HG02798 (cell line): ENCODE measurements around the gene SNRPE.
"Not testable (repeated sequence)": the region's sequence is repeated elsewhere in the genome, so short reads cannot be mapped to it uniquely, and the experiment has no call there.

Experiments
- ATAC-seq: cut with Tn5 transposase; IDR thresholded peaks from one replicate; pipeline ENCODE4 v1.9.1; 2021; ENCODE audit warnings: mild to moderate bottlenecking; ENCODE audit not compliant: unreplicated experiment, poor library complexity

SNRPE gene

DNA sequence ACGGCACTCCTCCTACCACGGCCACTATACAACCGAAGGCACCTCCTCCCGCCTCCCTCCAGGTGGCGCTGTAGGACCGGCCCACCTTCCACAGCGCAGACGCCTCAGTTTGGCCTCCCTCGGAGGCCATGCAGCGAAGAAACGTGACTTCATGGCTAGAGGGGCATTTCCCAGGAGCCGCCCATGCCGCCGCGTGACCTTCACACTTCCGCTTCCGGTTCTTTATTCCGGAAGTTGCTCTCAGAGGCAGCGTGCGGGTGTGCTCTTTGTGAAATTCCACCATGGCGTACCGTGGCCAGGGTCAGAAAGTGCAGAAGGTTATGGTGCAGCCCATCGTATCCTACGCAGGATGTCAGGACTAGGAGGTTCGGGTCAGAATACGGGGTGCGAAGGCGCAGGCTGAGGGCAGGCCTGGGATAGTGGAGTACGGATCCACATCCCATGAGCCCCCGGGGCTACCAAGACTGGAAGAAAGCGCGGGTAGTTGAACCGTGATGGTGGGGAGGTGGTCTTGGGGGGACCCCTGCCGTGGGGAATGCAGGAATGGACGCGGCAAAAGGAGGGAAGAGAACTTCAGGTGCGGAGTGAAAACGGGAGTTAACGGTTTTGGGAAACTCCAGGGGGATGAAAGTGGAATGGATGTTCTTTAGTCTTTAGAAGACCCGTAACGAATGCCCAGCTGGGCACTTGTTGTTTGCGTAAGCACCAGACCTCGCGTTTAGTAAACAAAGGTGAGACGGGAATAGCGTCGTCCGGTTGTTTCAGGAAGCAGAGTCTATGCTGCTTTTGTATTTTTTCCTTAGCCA lies at the start of gene SNRPE:
Gene SNRPE (plus strand): TSS at position 221 of the 806 bp plus-strand sequence. CDS start 61 bp downstream, at position 282.
- ATAC-seq = peak; percentile 98

DNA sequence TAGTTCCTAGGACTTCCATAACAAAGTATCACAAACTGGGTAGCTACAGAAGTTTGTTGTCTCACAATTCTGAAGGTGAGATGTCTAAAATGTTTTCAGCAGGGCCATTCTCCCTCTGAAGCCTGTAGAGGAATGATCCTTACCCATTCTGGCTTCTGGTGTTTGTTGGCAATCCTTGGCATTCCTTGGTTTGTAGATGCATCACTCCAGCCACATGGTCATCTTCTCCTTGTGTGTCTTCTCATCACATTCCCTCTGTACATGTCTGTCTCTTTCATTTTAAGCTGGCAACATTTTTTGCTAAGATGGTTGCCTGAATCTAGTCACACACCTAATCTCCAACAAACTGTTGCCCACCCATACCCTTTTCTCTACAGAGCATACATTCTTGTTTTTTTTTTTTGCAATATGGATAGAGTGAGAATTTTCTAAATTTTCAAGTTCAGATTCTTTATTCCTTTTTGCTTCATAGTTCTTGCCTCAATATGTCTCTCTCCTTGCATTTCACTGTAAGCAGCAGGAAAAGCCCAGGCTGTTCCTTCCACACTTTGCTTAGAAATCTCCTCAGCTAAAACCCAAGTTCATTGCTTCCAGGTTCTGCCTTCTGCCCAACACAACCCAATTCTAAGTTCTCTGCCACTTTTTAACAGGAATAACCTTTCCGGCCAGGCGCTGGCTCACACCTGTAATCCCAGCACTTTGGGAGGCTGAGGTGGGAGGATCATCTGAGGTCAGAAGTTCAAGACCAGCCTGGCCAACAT lies 47.6 kb upstream of the SNRPE start:
- no peak for ATAC-seq

DNA sequence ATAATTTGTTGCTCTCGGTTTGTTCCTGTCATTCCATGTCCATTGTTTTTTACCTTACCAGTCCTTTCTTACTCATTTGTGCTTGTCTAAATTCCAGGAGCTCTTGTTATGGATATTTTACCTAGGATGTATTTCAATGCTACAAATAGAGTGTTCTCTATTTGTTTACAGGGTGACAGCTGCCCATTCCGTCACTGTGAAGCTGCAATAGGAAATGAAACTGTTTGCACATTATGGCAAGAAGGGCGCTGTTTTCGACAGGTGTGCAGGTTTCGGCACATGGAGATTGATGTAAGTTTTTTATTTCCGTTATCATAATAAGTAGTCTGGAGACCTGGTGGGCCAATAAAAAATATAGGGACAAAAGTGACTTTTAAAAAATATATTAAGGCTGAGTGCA lies 43.0 kb upstream of the SNRPE start:
- no peak for ATAC-seq

DNA sequence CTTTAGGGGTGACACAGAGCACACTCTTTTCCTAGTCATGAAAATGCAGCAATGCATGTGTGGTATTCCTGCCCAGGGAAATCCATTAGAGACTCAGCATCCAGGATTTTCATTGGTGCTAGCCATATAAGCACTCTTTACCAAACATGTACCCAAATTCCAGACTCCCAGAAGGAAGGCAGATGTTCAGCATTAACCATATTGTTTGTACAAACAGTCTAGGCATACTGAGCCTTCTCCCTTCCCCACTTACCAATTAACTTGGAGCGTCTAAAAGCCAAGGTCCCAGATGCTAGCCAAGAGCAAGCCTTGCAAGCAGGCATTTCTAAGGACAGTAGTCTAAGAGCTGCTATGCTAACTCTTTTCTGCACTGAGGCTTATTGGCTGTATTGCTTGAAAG lies 38.1 kb upstream of the SNRPE start:
- no peak for ATAC-seq

DNA sequence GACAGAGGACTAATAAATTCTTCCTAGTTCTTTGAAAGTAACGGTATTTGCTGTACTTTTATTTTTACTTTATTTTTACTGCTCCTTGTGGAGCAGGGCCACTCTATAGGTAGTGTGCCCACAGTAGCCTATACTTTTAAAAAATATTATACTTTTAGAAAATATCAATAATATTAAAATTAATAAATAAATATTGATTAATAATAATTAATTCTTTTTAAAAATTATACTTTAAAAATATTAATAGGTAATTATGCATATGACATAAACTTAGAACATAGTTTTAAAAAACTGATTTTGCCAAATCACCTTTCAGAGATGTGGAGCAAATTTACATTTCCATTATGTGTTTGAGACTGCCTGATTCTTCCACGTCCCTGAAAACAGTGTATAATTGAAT lies 35.2 kb upstream of the SNRPE start:
- ATAC-seq = no peak

DNA sequence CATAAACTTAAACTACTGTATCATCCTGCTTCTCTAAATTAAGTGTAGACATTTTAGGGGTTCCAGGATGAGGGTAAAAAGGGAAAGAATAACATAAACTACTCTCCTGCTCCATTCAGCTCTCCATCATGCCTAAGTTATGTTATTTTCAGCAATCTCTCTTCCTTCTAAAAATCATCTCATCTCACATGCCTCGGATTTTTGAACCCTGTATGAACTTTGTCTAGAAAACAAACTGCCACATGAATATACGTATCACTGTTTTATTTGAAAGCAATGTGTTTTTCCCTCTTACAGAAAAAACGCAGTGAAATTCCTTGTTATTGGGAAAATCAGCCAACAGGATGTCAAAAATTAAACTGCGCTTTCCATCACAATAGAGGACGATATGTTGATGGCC lies 33.4 kb upstream of the SNRPE start:
- ATAC-seq = no peak

DNA sequence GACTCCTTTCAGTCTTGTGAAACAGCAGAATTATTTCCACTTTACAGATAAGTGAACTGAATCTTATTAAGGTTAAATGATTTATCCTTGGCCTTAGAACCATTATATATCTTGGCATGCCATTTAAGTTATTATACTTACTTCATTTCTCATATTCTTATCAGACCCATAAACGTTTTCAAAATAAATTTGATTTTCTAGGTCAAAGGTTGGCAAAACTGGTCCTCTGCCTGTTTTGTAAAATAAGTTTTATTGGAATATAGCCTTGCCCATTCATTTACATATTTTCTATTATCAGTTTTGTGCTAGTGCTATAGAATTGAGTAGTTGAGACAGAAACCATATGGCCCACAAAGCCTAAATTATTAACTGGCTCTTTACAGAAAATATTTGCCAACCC lies 32.9 kb upstream of the SNRPE start:
- ATAC-seq = no peak

DNA sequence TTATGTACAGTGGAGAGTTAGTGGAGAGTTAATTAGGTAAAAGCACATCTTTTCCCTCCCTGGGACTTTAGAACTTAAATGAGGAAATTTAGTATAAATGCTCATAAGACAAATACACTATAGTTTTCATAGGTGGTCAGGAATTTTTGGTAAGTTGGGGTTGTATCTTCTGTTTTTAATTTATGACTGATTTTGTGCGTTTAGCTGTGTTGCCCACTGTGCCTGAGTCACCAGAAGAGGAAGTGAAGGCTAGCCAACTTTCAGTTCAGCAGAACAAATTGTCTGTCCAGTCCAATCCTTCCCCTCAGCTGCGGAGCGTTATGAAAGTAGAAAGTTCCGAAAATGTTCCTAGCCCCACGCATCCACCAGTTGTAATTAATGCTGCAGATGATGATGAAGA lies 32.2 kb upstream of the SNRPE start:
- ATAC-seq = not testable (repeated sequence)

DNA sequence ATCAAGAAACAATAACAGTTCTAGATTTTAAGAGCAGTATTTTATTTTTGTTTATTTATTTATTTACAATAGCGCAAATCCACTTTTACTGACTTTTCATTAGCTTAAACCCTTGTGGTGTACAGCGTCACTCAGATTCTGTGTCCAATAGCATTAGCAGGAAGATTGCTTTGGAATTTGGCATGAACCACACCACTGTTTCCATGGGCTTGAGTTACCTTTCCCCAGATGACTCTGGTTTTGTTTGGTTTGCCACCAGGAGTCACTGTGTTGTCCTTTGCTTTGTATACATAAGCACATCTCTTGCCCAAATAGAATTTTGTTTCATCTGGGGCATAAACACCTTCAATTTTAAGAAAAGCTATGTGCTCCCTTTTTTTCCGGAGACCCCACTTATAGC lies 25.9 kb upstream of the SNRPE start:
- ATAC-seq = no peak

DNA sequence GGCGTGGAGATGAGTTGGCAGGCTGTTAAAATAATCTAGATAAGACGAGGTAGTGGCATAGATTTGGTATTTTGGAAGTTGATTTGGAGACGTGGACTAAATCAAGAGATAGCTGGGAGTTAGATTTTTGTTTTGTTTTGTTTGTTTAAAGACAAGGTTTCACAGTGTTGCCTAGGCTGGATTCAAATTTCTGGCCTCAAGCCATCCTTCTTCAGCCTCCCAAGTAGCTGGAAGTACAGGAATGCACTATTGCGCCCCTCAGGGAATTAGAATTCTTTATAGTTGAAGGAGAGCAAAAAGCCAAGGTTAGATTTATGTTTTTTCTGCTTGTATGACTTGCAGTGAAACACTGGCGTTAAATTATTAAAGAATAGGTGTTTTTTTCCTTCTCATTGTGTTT lies 22.3 kb upstream of the SNRPE start:
- no peak for ATAC-seq

DNA sequence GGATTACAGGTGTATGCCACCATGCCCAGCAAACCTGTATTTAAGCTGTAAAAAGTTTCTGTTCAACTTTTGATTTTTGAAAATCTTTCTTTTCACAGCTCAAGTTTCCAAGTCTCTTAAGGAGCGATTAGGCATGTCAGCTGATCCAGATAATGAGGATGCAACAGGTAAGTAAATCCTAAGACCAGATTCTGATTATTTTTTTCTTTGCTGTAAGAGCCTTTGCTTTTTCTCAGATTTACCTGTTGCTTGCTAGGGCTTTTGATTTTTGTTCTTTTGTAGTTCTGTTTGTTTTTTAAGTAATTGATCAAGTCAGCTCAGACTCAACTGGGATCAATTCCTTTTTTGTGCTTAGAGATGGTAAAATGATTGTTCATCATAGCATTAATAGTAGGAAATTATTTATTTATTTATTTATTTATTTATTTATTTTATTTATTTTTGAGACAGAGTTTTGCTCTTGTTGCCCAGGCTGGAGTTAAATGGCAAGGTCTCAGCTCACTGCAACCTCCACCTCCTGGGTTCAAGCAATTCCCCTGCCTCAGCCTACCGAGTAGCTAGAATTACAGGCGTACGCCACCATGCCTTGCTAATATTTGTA lies 21.1 kb upstream of the SNRPE start:
- no peak for ATAC-seq

DNA sequence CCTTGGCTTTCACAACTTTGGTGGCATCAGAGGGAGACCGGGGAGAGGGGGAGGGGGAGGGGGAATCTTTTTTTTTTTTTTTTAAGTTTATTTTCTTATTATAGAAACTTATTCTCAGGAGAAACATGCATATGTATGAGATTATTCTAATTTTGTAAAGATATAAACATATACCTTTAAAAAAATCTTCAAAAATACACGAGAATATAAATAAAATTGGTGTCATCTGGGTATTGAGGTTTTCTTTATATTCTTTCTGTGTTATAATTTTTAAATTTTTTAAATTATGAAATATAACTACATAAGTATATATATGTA lies 18.9 kb upstream of the SNRPE start:
- ATAC-seq = no peak

DNA sequence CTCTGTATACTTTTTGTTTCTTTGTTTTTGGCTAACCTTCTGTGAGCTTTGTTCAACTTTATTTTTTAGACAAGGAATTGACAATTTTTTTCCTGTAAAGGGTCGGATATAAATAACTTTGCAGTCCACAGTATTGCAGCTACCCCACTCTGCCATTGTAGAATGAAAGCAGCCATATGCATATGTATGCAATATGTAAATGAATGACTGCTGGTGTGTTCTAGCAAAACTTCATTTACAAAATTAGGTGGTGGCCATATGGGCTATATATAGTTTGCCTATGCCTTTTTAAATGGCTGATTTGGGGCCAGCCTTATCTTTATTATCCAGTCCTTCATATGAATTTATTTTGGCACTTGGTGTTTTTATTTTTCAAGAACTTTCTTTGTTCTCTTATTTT lies 18.0 kb upstream of the SNRPE start:
- no peak for ATAC-seq

DNA sequence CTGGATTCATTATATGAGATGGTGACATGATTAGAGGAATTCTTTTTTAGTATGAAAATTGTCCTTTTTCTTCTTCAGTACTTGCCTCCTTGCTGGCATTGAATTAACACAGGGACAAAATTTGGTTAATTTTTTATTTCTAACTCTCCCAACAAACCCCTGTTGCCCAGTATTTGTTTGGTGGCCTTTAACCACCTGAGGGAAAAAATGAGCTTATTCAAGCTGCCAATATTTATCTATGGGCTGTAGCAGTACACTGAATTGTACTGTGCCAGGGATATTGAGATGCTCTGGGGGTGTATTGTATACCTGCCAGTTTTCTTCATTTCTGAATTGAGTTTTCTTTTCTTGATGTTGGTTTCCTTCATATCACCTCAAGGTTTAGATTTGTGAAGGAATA lies 8.3 kb upstream of the SNRPE start:
- not testable (repeated sequence) for ATAC-seq

DNA sequence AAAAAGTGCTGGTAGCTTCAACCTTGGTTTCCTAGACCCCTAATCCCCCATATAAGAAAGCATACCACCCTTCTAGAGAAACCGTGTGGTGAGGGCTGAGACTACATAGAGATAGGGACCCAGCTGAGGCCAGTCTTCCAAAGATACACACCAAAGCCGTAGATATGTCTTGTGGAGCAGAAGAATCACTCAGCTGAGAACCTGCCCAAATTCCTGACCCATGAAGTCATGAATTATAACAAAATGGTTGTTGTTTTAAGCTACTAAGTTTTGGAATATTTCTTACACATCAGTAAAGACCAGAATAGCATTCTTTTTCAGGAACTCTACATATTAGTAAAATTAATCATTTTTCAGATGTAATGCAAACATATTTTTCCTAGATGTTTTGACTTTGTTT lies 3.3 kb upstream of the SNRPE start:
- no peak for ATAC-seq

DNA sequence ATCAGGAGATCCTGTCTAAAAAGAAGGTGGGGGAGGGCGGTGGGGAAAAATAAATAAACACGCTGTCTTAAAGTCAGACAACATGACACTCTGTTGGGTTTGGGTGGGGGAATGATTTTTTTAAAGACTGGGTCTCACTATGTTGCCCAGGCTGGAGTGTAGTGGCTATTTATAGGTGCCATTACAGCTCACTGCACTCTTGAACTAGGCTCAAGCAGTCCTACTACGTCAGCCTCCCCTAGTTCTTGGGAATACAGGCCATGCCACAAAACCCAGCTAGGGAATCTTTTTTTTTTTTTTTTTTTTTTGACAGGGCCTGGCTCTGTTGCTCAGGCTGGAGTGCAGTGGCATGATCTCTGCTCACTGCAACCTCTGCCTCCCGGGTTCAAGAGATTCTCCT lies 2.4 kb upstream of the SNRPE start:
- no peak for ATAC-seq

DNA sequence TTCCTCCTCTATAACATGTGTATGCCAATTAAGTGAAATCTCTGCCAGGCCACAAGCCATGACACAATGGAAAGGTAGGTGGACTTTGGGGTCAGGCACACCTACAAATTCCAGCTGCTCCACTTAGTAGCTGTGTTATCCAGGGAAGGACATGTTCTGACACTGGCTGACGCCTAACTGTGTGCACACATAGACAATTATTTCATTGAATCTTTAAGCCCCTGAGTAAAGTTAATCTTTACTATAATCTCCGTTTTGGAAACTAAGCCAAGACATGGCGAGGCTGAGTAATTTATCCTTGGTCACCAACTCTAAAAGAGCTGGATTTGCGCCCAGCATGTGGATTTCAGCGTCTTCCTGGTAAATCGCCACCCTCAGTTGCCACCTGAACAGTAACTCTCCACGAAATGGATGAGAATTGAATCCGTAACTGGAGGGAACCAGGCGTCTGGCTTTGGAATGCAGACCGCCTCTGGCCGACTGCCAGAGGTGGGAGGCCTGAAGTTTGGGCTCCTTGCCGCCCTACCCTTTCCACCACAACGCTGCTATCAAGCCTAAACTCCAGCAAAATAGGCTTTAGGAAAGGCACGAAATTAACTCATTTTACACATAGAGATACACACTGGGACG lies 888 bp upstream of the SNRPE start:
- no peak for ATAC-seq

DNA sequence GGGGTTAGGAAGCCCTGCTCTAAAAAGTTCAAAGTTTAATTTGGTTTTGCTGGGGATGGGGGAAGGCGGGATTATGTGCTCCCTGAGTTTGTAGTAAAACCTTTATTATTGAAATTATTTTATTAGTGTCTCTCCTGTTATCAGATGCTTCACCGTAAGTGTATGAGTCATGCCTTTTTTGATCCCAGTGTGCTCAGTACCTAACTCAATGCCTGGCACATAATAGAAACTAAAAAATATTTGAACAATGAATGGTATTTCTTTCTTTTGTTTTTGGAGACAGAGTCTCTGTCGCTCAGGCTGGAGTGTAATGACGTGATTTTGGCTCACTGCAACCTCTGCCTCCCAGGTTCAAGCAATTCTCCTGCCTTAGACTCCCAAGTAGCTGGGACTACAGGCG lies 6.4 kb downstream of the SNRPE start:
- ATAC-seq = no peak

DNA sequence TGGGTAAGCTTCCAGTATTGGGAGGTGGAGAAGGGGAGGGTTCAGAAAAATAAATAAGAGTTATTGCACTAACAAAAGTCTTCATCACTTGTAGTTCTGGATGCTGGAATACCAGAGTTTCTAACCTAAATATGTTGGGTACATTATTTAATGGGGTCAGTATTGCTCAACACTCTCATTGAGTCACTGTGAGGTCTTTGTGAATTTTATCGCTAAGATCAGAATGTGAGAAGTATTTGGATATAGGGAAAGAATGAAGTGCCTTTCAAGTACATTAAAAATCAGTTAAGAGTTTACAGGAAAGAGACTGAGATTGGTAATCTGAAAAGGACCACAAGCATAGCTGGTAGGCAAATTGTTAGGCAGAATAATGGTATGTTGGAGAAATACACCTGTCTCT lies 8.8 kb downstream of the SNRPE start:
- no peak for ATAC-seq

DNA sequence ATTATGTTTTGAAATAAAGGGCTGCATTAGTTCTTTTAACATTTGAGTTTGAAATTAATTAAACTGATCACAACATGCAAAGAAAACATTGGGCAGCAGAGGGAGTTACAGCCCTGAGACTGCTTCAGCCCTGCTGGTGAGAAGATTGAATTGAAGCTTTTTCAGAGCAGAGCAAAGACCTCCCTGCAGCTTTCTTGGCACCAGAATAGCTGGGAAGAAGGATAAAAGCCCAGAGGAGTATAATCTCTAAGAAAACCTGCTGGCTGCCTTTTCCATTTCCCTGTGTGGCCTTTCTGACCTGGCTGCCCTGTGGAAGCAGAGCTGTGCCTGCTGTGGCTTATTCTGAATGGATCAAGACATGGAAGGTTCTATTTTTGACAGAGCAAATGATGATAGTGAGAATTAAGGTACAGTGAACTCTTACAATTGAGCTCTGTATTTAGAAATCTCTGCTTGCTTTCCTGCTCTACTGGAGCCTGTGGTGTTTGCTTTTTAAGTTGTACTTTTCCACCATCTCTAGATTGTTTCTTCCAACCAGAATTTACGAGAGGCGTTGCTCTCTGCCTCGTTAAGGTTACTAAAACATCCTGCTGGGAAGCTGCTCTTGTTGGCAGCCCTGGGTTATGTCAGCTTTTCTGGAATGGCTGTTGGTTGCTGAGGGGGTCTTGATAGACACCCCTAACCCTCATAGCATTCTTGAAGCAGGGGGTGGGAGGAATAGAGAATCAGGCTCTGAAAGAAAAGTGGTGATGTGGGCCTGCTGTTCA lies 9.9 kb downstream of the SNRPE start:
- no peak for ATAC-seq
